ENCODE results near the gene CRISP2.

Gene CRISP2

GRCh38 chr6:49649988-49650387 is 63.4 kb downstream of the CRISP2 start:
- CTCF ChIA-PET = interaction anchor here (1.0 kb wide), 1 partner anchor 30 kb away, joined by 3 read pairs; no protein-coding TSS in a partner anchor
- no peak for DNase-seq (ENCODE audit: extremely low spot score)
- POLR2A ChIA-PET = no interaction called here
- TF ChIP-seq CTCF (IDR thresholded peaks at IDR 0.05; ENCODE audit: control extremely low read depth, extremely low read depth, low read depth, missing control alignments) = no peak

- no peak for DNase-seq (ENCODE audit: extremely low spot score)
- POLR2A ChIA-PET = no interaction called here
- no peak for TF ChIP-seq CTCF (IDR thresholded peaks at IDR 0.05; ENCODE audit: control extremely low read depth, extremely low read depth, low read depth, missing control alignments)
- CTCF ChIA-PET = interaction anchor here (0.9 to 1.3 kb wide), 2 partner anchors 13 to 23 kb away, joined by 3 read pairs; no protein-coding TSS in a partner anchor
Measured at GRCh38 chr6:49648036-49648435, 65.3 kb downstream of the CRISP2 start.

GRCh38 chr6:49647476-49647875 is 65.9 kb downstream of the CRISP2 start:
- TF ChIP-seq CTCF (IDR thresholded peaks at IDR 0.05; ENCODE audit: control extremely low read depth, extremely low read depth, low read depth, missing control alignments) = no peak
- ChIA-PET CTCF (interaction anchor here (0.9 to 1.3 kb wide), 2 partner anchors 12 to 23 kb away, joined by 3 read pairs; no protein-coding TSS in a partner anchor), POLR2A (no interaction called here)
- no peak for DNase-seq (ENCODE audit: extremely low spot score)

- no peak for DNase-seq (ENCODE audit: extremely low spot score)
- no peak for TF ChIP-seq CTCF (IDR thresholded peaks at IDR 0.05; ENCODE audit: control extremely low read depth, extremely low read depth, low read depth, missing control alignments)
- CTCF ChIA-PET = interaction anchor here (1.3 kb wide), 1 partner anchor 22 kb away, joined by 3 read pairs; no protein-coding TSS in a partner anchor
- POLR2A ChIA-PET = no interaction called here
Measured at GRCh38 chr6:49646942-49647341, 66.4 kb downstream of the CRISP2 start.

GRCh38 chr6:49646130-49646824 is 67.1 kb downstream of the CRISP2 start:
- ChIA-PET CTCF (interaction anchor here (1.3 kb wide), 1 partner anchor 23 kb away, joined by 3 read pairs; no protein-coding TSS in a partner anchor), POLR2A (no interaction called here)
- DNase-seq (ENCODE audit: extremely low spot score) = no peak
- no peak for TF ChIP-seq CTCF (IDR thresholded peaks at IDR 0.05; ENCODE audit: control extremely low read depth, extremely low read depth, low read depth, missing control alignments)

- TF ChIP-seq CTCF (IDR thresholded peaks at IDR 0.05; ENCODE audit: control extremely low read depth, extremely low read depth, low read depth, missing control alignments) = no peak
- ChIA-PET POLR2A (no interaction called here), CTCF (no interaction called here)
- DNase-seq (ENCODE audit: extremely low spot score) = no peak
Measured at GRCh38 chr6:49645139-49645538, 68.2 kb downstream of the CRISP2 start.

All from GM10248 (cell line).